Body of pancreas (tissue), 4 donors: ENCODE measurements around the gene SBF2.

Experiments
- CTCF ChIP-seq, 7 experiments: fragments of 450-650 bp in 4 of 7; fragments of 200-600 bp in 3 of 7; sonication (generic) in 3 of 7; IDR thresholded peaks; one replicate each; pipeline ENCODE4 v1.5.1; 2016 to 2019; ENCODE audit warnings: antibody characterized with exemption in 7 of 7
- POLR2A ChIP-seq, 3 donors: fragments of 450-650 bp; IDR thresholded peaks; one replicate each; pipeline ENCODE4 v1.6.1; 2016; ENCODE audit warnings: antibody characterized with exemption in 3 of 3, mild to moderate bottlenecking in 2 of 3

GRCh38 chr11:10155793-10156490 lies 138.1 kb downstream of the SBF2 start:
- TF ChIP-seq CTCF (IDR thresholded peaks at IDR 0.05) (no peak), POLR2A (IDR thresholded peaks at IDR 0.05) (no peak)
